ENCODE measurements around the gene DNAAF5. TPM values are rescaled to one million over a fixed set of nuclear protein-coding genes. Genes with fewer than 3 reads are reported as not detected.

Gene DNAAF5
- polyA plus RNA-seq, 3 donors, result 39.8 to 43.8 (median 39.9) TPM

DNA sequence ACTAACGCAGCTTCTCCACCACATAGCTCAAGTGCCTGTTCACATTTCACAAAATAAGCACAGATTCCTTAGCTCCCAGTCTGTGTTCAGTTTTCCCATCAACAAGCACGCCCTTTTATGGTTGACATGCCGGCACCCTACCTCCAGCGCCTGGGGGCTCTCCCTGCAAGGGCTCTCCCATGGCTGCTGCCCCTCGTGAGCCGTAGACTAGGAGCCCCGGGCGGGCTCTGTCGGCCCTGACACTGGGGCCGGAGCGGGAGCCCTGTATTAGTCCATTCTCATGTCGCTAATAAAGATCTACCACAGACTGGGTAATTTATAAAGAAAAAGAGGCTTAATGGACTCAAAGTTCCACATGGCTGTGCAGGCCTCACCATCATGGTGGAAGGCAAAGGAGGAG lies 34.6 kb downstream of the DNAAF5 start:
- no peak for DNase-seq

DNA sequence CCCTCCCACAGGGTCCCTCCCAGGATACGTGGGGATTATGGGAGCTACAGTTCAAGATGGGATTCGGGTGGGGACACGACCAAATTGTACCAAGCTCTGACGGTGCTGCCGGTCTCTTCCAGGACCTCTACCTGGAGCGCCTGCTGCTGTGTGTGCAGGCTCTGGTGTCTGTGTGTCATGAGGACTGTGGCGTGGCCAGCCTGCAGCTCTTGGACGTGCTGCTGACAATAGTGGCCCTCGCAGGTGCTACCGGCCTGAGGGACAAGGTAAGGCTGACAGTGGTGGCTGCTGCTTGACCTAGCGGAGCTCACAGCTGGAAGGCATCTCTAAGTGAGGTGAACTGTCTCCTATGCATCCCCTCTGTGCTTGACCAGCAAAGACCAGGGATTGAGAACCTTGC lies 35.1 kb downstream of the DNAAF5 start:
- no peak for DNase-seq

DNA sequence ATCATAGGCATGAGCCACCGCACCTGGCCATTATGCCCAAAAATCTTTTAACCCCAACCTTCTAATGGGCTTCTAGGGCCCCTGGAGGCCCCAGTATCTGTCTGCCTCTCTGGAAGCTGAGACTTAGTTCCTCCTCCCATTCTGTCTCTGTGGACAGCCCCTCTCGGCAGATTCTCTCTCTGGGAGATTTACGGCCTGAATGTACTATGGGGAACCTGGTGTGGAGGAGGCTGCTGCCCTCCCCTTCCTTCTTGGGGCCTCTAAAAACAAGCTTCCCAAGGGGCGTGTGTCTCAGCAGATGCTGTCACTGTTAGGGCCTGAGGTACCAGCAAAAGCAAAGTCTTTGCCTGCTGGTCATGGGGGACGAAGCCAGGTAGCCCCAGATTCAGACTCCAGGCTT lies 36.4 kb downstream of the DNAAF5 start:
- DNase-seq, result peak; percentile 47

- no peak for DNase-seq
Observed at GRCh38 chr7:763762-764161, 37.3 kb downstream of the DNAAF5 start.

DNA sequence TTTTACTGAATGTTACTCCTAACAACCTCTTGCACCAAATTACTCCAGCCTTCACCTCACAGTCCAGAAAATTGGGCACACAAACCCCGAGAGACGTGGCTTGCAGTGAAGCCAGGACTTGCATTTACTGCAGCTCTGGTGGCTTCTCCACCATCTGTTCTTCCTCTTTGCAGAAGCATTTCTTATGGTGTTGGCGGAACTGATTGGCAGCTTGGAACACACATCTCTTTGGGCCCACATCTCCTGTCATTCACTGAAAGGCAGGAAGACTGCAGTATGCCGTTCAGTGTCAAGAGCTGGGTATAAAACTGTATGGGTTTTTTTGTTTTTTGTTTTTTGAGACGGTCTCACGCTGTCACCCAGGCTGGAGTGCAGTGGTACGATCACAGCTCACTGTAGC lies 38.9 kb downstream of the DNAAF5 start:
- no peak for DNase-seq

DNA sequence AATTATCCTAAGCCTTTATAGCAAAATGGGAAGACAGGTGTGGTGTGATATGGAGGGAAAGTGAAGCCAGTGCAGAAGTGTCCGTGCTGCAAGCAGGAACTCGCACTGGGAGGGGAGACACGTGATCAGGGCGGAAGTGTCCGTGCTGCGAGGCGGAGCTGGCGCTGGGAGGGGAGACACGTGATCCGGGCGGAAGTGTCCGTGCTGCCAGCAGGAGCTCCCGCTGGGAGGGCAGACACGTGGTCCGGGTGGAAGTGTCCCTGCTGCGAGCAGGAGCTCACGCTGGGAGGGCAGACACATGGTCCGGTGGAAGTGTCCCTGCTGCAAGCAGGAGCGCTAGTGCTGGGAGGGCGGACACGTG lies 41.1 kb downstream of the DNAAF5 start:
- DNase-seq, result peak; percentile 58

GRCh38 chr7:767941-768731 lies 41.6 kb downstream of the DNAAF5 start:
- DNase-seq, result peak; percentile 36

DNA sequence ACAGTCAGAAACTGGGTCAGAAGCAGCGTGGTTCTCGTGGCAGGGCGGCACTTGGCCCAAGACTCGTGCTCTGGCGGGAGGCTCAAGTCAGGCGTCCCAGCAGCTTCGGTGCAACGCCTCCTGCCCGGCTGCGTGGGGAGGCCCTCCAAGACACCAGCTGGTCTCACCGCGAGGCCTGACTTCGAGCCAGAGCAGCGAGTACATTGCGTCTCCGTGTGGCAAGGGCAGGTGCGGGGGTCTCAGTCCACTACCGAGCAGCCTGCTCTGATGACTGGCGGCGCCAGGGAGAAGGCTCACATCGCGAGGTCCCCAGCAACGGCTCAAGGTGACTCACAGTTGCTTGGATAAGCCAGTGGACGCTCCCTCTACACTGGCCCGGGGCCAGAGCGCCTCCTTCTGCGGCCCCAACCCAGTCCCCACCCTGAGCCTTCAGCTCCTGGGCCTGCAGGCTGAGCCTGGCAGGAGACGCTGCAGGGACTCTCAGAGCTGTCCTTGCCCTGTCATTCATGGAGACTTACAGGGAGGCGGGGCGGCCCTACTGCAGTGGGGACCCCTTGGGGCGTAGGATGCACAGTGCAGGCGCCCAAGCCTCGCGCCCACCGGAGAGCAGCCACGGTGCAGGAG lies 42.5 kb downstream of the DNAAF5 start:
- no peak for DNase-seq

DNA sequence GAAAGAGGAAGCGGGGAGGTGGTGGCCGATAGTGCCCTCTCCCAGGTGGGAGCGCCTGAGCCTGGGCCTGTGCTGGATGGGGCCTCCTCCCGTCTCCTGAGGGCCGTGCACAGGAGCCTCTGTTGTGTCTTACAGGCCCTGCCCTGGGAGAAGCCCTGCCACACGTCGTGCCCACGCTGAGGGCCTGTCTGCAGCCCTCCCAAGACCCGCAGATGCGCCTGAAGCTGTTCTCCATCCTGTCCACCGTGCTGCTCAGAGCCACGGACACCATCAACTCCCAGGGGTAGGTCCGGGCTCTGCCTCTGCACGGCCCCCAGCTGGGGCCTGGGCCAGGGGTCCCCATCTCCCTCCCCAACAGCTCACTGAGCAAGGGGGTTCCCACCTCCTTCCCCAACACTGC lies 43.8 kb downstream of the DNAAF5 start:
- DNase-seq, result no peak

- DNase-seq, result peak; percentile 87
Observed at GRCh38 chr7:770741-771166, 44.3 kb downstream of the DNAAF5 start.

DNA sequence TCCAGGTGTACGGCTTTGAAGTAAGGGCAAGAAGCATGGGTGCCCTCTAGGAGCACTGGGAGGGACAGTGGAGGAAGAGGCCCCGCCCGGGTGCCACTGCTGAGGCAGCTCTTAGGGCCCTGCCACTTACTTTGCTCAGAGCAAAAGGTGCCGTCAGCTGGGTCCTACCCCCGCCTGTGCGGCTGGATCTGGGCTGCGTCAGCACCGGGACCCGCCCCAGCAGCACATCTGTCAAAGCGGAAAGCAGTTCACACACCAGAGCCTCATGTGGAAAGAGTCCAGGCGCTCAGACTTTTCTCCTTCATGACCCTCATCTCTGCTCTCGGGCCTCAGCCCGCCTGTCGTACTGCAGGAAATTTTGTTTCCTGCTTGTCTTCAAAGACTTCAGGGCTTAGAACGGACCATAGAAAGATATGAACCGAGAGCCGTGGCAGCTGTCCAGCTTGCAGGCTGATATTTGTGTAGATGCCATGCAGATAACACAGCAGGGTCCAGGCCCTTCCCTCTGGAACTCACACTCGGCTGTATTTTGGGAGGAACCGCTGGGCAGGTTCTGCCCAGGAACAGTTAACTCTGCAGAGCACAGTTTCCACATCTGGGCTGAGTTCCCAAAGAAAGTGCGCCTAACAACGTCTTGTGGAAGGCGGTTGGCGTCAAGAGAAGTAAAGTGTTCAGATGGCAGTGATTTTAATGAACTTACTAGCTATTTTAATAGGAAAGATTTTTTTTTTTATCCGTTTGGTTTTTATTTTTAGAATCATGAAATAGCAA lies 44.9 kb downstream of the DNAAF5 start:
- peak; percentile 76 for DNase-seq

DNA sequence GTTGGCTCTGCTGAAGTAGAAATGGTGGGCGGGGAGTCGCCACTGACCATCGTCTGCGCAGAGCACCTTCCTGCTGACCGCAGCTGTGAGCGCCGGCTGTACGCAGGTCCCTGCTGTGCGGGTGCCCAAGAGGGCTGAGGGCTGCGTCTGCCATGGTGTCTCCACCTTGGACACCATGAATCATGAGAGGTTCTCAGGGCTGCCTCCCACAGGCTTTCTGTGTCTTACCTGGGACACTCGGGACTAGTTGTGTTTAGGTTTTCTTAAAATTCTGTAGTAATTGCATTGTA lies 45.5 kb downstream of the DNAAF5 start:
- DNase-seq, result no peak

DNA sequence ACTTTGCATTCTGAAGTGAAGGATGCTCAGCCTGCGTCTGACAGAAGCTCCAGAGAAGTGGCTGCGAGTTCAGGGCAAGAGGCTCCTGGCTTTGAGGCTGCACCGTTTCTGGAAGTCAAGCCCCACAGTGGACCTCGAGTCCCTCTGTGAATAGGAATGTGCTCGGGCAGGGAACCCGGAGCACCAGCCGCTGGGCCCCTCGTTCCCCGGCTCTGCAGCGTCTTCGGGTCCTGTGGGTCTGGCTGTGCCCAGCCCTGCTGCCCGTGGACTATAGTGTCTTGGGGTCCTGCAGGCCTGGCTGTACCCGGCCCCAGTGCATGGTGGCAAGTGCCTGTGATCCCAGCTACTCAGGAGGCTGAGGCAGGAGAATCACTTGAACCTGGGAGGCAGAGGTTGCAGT lies 45.9 kb downstream of the DNAAF5 start:
- no peak for DNase-seq

DNA sequence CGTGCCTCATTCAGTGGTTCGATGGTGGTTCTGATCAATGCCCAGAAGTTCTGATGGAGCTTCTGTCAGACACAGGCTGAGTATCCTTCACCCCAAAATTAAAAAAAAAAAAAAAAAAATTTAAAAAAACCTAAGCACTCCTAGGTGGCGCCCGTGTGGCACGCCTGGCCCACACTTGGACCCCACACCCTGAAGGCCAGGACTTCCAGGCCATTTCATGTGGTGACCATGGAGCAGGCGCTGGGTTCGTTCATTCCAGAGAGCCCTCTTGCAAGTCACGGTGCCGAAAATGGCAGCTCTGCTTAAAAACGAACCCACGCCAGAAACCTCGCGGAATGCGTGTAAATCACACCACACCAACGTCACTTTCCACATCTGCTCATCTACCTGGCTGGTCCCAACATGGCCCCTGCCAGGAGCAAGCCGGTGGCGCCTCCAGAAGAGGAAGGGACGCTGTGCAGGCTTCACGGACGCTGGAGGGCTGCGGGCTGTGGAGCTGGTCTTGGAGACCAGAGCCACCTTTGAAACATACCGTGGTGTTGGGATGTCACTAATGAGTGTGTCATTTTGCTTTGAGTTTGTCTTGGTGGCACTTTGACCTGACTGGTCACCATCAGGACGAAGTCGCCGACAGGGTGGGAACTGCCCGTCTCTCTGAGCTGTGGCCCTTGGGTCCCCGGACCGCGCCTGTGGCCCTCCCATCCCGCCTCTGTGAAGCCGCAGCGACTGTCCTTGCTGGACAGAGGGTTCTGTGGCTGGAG lies 46.5 kb downstream of the DNAAF5 start:
- no peak for DNase-seq

GRCh38 chr7:773622-773915 lies 47.1 kb downstream of the DNAAF5 start:
- DNase-seq, result no peak

DNA sequence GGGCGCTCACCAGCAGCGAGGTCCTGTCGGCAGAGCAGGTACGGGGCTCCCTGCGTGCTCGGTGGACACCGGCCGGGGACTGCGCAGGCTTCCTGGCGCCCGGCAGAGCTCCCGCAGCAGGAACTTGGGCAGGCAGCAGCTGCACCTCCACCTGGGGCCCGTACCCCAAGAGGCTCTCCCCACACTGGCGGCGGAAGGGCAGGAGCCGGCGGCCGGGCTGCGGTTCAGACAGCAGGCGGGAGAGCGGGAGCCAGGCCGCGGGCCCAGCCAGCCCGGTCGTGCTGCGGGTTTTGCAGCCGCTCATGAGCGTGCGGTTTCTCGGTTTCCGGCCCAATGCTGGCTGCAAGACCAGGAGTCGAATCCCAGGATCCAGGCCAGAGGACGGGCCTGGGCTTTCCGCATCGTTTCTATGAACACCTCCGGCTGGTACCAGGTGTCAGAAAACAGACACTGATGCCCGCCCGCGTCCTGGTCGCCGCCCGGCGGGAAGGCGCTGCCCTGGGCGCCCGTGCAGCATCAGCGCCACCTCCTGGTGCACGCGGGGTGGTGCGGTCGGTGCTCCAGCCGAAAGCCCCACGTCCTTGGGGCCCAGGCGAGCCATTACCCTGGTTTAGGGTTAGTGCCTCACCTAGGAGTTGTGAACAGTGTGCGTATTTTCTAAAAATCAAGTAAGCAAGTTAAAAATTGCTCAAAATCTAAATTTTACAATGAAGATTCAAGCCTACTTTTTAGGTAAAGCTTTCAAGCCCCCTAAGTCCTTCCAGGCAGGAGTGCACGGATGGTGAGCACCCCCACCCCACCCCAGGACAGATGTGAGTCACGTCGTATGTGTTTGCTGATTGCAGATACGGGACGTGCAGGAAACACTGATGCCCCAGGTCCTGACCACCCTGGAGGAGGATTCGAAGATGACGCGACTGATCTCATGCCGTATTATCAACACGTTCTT lies 47.9 kb downstream of the DNAAF5 start:
- peak; percentile 35 for DNase-seq

GRCh38 chr7:776381-776780 lies 49.9 kb downstream of the DNAAF5 start:
- DNase-seq, result no peak

- DNase-seq, result no peak
Observed at GRCh38 chr7:776992-777727, 50.7 kb downstream of the DNAAF5 start.

GRCh38 chr7:777728-778078 lies 51.2 kb downstream of the DNAAF5 start:
- no peak for DNase-seq

DNA sequence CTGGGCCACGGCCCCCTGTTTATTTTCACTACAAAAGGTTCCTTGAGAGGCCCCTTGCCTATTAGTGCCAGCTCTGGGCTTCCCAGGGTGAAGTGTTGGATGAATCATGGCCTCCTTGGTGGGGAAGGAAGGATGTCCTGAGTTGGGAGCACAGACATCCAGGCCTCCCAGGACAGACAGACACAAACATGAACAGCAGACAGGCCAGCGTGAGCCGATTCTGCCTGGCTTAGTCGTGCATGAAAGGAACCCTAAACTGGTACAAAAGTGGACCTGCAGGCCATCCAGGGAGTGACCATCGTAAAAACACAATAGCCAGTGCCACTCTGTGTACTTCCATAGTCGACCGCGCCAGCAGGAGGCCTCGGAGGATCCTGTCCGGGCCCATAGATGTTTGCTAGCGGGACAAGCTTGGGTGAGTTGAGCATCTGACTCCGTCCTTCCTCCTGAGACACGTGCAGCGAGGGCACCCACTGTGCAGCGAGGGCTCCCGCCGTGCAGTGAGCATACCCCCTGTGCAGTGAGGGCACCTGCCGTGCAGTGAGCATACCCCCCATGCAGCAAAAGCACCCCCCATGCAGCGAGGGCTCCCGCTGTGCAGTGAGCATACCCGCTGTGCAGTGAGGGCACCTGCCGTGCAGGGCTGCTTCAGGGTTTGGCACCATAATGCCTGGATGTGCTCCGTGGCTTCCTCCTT lies 51.9 kb downstream of the DNAAF5 start:
- no peak for DNase-seq

All from renal pelvis (tissue), 4 donors.